ENCODE results near the gene RARRES1. TPM values are rescaled to one million over a fixed set of nuclear protein-coding genes. Genes with fewer than 3 reads are reported as not detected.

Gene RARRES1
- total RNA-seq, 6 experiments from 2014 or later: 1.8 to 9.2 (median 7.0) TPM

DNA sequence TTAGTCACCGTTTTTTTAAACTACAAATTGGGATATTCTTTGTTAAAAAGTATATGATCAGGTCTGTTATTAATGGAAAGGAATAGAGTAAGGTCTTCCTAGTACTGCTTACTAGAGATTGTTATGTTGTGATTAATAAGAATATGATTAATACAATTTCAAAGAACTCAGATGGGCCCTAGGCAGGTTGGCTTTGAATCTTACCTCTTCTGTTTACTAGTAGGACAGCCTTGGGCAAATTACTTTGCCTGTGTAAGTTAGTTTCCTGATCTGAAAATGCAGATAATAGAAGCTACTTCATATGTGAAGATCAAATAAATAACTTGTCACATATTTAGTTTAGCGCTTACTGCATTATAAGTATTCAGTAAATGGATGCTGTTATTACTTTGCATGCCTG is 81.1 kb downstream of the RARRES1 start:
- Histone ChIP-seq H3K4me3 (no peak overlapping the region), H3K27ac (no peak overlapping the region), H3K4me1 (no peaks in the 10 kb centered on the region), H3K36me3 (peaks cover 0 to 52% (median 9%) of the 10 kb centered on the region in 4 donors), H3K9me3 (no peaks in the 10 kb centered on the region), H3K27me3 (no peaks in the 10 kb centered on the region)
- 91% methylated on average over 2 of the region's 2 CpGs for WGBS (ENCODE audit: insufficient coverage, low coverage, low lambda C conversion rate, missing lambda C conversion rate)
- TF ChIP-seq CTCF (IDR thresholded peaks at IDR 0.05): no peak
- no peak for TF ChIP-seq POLR2A (IDR thresholded peaks at IDR 0.05)
- DNase-seq (no peak), ATAC-seq (no peak)
- intact Hi-C loops (cut with DNase I): no loop called here

GRCh38 chr3:158649791-158650190 is 82.5 kb downstream of the RARRES1 start:
- ATAC-seq (peak in 2 of 4 donors; percentile 21 to 31), DNase-seq (no peak)
- TF ChIP-seq CTCF (IDR thresholded peaks at IDR 0.05) (no peak), POLR2A (IDR thresholded peaks at IDR 0.05) (no peak)
- no peaks in the 10 kb centered on the region for H3K27me3 ChIP-seq
- no peaks in the 10 kb centered on the region for H3K9me3 ChIP-seq
- peaks cover 0 to 48% (median 9%) of the 10 kb centered on the region in 4 donors for H3K36me3 ChIP-seq
- intact Hi-C loops (cut with DNase I): no loop called here
- H3K27ac ChIP-seq: no peak overlapping the region
- WGBS (ENCODE audit: insufficient coverage, low coverage, low lambda C conversion rate, missing lambda C conversion rate): 46% methylated on average over 2 of the region's 4 CpGs
- H3K4me1 ChIP-seq: peaks cover 0 to 12% (median 5%) of the 10 kb centered on the region in 4 donors
- no peak overlapping the region for H3K4me3 ChIP-seq

Small RNA genes lying within 50 kb of the gene (small RNA-seq; reads per million reads assigned to genes)
- gene AC080013.6: 0 to 0.10 reads per million in 2 experiments

Other genes starting within 250 kb of the RARRES1 start
- gene MLF1, start 161.3 kb downstream of the RARRES1 start, total RNA-seq: 1 to 10 TPM in 1 of 6 experiments, under 1 TPM in 5; 0.12 to 1.0 (median 0.31) TPM
- gene GFM1, start 87.9 kb downstream of the RARRES1 start, total RNA-seq: 10 to 100 TPM; 40.2 to 61.5 (median 43.8) TPM
- gene LXN, start 59.8 kb downstream of the RARRES1 start, total RNA-seq: 1 to 10 TPM in 5 of 6 experiments, under 1 TPM in 1; 0.84 to 3.4 (median 2.0) TPM
- gene MFSD1, start 69.6 kb upstream of the RARRES1 start, total RNA-seq: 10 to 100 TPM; 25.3 to 38.5 (median 35.3) TPM